Measurements from ENCODE around the gene ALDH3B2.
"Not testable (repeated sequence)": the region's sequence is repeated elsewhere in the genome, so short reads cannot be mapped to it uniquely, and the experiment has no call there.

ALDH3B2 gene

GRCh38 chr11:67627812-67628624, 46.4 kb downstream of the ALDH3B2 start:
- DNase-seq, result no peak

- DNase-seq, result no peak
These were observed 47.0 kb downstream of the ALDH3B2 start for GRCh38 chr11:67627441-67627811.

DNA sequence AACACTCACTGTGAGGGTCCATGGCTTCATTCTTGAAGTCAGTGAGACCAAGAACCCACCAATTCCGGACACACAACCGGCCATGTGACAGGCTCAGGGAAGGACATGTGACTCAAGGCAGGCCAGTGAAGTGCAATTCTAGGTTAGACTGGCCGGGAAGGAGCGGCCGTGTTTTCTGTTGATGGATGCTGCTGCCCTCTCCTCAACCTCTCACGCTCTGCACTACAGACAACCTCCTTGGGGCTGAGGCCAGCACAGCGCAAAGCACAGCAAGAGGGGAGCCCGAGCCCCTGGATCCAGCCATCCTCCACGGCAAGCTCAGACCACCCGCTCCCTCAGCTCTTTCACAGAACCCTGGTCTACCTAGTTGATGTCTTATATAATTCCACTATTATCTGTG, 47.5 kb downstream of the ALDH3B2 start:
- no peak for DNase-seq

GRCh38 chr11:67626131-67626833, 48.1 kb downstream of the ALDH3B2 start:
- DNase-seq, result not testable (repeated sequence)

DNA sequence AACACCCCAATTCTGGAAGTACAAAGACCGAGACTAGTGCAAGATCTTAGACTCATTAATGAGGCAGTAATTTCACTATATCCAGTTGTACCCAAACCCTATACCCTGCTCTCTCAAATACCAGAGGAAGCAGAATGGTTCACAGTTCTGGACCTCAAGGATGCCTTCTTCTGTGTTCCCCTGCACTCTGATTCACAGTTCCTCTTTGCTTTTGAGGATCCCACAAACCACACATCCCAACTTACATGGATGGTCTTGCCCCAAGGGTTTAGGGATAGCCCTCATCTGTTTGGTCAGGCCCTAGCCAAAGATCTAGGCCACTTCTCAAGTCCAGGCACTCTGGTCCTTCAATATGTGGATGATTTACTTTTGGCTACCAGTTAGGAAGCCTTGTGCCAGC, 50.6 kb downstream of the ALDH3B2 start:
- not testable (repeated sequence) for DNase-seq

DNA sequence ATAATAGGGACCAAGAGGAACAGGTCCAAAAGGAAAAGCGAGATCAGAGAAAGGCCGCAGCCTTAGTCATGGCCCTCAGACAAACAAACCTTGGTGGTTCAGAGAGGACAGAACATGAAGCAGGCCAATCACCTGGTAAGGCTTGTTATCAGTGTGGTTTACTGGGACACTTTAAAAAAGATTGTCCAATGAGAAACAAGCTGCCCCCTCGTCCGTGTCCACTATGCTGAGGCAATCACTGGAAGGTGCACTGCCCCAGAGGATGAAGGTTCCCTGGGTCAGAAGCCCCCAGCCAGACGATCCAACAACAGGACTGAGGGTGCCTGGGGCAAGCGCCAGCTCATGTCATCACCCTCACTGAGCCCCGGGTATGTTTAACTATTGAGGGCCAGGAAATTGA, 51.5 kb downstream of the ALDH3B2 start:
- not testable (repeated sequence) for DNase-seq

GRCh38 chr11:67621928-67622327, 52.5 kb downstream of the ALDH3B2 start:
- not testable (repeated sequence) for DNase-seq

GRCh38 chr11:67620621-67621020, 53.8 kb downstream of the ALDH3B2 start:
- not testable (repeated sequence) for DNase-seq

- DNase-seq, result not testable (repeated sequence)
These were observed 54.5 kb downstream of the ALDH3B2 start for GRCh38 chr11:67619683-67620618.

GRCh38 chr11:67618901-67619659, 55.3 kb downstream of the ALDH3B2 start:
- DNase-seq, result not testable (repeated sequence)

GRCh38 chr11:67617243-67617953, 57.0 kb downstream of the ALDH3B2 start:
- DNase-seq, result no peak

- DNase-seq, result no peak
These were observed 57.8 kb downstream of the ALDH3B2 start for GRCh38 chr11:67616431-67617242.

DNA sequence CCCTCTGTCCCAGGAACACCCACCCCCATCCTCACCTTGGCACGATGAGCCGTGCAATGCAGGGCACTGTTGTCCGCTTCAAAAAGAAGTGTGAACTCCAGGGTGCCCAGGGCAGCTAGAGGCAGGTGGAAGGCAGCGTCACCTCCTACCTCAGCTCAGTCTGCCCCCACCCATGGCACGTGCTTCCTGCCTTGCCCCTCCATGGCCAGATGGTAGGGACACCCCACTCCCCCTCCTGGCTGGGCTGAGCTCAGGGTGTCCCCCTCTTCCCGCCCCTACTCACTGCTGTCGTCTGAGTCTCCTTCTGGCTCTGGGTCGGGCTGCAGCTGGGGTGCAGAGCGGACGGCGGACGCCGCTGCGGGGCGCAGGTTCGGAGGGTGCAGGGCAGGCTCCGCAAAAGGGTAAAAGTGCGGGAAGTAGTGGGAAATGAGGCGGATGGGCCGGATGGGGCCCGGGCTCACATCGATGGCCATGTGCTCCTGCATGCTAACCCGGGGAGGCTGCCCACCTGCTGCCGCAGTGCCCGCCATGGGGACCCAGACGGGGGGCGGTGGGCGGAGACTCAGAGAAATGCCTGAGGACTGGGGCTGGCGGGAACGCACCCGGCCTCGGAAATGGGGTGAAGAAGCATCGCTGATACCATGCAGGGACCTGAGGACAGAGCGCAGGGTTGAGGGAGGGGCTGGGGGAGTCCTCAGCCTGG, 58.5 kb downstream of the ALDH3B2 start:
- no peak for DNase-seq

DNA sequence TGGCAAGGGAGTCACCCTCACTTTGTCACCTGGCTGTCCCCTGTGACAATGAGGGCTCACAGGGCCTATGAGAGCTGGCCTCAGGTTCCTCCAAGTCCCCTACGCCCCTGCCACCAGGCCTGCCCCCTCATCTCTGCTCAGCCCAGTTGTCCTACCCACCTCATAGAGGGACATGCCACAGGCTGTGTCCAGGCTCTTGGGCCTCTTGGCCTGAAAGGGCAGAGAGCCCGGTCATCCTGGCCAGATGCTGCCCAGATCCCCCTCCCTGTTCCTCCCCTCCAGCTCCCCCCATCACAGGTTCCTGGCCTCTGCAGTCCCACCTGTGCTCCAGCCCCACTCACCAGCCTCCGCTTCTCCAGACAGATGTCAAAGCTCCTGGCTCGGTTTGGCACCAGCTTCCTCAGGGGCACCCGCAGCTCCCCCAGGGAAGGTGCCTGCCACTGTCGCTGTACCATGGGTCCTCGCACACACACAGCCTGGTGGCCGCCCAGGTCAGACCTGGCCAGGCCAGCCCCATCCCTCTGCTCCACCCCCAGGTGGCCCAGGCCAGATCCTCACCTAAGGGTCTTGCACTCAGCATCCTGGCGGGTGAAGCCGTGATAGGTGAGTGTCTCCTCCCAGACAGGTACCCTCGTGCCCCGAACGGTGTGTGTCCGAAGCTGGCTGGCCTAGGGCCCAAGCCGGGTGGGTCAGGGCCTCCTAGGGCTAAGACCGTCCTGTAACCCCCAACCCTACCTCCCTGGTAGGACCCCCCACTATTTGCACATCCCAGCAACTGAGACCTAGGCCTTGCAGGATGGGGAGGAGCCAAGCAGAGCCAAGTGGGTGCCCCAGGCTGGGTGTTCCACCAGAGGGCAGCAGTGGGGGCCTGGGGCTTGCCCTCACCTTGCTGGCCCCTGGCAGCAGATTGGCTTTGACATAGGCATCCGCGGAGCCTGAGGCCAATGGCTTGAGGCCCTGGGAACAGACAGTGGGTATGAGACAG, 59.4 kb downstream of the ALDH3B2 start:
- DNase-seq, result no peak

GRCh38 chr11:67613960-67614715, 60.3 kb downstream of the ALDH3B2 start:
- peak; percentile 75 for DNase-seq

DNA sequence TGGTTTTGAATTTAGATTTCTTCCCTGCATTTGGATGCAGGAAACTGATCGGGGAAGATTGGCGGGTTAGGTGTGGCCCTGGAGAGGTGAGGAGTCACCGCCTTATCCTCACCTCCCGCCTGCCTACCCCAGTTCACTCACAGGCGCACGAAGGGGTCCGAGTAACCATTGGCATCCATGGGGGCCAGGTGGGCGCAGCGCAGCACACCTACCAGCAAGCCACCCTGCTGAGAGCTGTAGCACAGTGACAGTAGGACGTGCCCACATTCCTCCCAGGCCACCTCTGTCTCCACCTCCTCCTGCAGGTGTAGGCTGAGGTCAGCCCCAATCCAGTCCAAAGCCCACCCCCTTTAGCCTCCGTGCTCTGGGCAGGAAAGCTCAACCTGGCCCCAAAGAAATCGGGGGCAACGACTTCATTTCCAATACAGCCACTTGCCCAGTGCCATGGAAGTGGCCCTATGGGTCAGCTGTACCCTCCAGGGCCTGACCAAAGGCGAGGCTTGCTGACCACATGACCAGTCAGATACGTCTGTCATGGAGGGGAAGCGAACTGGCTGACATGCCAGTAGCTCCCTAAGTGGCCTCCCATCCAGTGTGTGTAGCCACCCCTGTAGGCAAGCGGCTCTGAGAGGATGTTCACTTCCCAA, 61.0 kb downstream of the ALDH3B2 start:
- no peak for DNase-seq

GRCh38 chr11:67612751-67613150, 61.7 kb downstream of the ALDH3B2 start:
- DNase-seq, result no peak

Measured in NCI-H226 (cell line).